Upper lobe of right lung (tissue), 1 donor: ENCODE results near the gene DKC1. TPM values are rescaled to one million over a fixed set of nuclear protein-coding genes. Genes with fewer than 3 reads are reported as not detected.
"Not testable (repeated sequence)": the region's sequence is repeated elsewhere in the genome, so short reads cannot be mapped to it uniquely, and the experiment has no call there.

Experiments
- ATAC-seq: fragments of 200-7000 bp; cut with Tn5 transposase; one replicate; pipeline ENCODE4 v1.9.1; 2020; ENCODE audit warnings: mild to moderate bottlenecking, moderate library complexity
- DNase-seq: peaks from one replicate; pipeline ENCODE4 v3.0.0-alpha.2; 2020
- H3K27ac ChIP-seq: fragments of 200-600 bp; one replicate; pipeline ENCODE4 v1.8.0; 2022
- H3K27me3 ChIP-seq: fragments of 200-600 bp; one replicate; pipeline ENCODE4 v1.8.0; 2022; ENCODE audit warnings: mild to moderate bottlenecking
- H3K36me3 ChIP-seq: fragments of 200-600 bp; one replicate; pipeline ENCODE4 v1.8.0; 2022
- H3K4me1 ChIP-seq: fragments of 200-600 bp; one replicate; pipeline ENCODE4 v1.8.0; 2022
- H3K4me3 ChIP-seq: fragments of 200-600 bp; one replicate; pipeline ENCODE4 v1.8.0; 2022; ENCODE audit warnings: mild to moderate bottlenecking
- H3K9me3 ChIP-seq: fragments of 200-600 bp; one replicate; pipeline ENCODE4 v1.8.0; 2022
- intact Hi-C: fragments of 100-400 bp; cut with DNase I; formaldehyde crosslinking; loops from one replicate; pipeline ENCODE4 v1.11.0; 2022
- total RNA-seq: library from RNA; stranded (reverse); fragmentation: NEBNext Ultra II Directional; extraction: Animal tissue kit (Norgen Biotek cat#: 25700); gene quantifications from one replicate; pipeline ENCODE4 v1.2.1, GENCODE V29; 2021
- TF ChIP-seq, protein P1 (sequence below): fragments of 200-600 bp; IDR thresholded peaks from one replicate; pipeline ENCODE4 v1.8.0; 2022; ENCODE audit warnings: antibody characterized with exemption
- donor health status: DM: no; HTN: yes; CAD: no; lungs with severe emphysema.

Gene DKC1
- total RNA-seq, 1 donor from 2014 or later = 28.7 TPM

DNA sequence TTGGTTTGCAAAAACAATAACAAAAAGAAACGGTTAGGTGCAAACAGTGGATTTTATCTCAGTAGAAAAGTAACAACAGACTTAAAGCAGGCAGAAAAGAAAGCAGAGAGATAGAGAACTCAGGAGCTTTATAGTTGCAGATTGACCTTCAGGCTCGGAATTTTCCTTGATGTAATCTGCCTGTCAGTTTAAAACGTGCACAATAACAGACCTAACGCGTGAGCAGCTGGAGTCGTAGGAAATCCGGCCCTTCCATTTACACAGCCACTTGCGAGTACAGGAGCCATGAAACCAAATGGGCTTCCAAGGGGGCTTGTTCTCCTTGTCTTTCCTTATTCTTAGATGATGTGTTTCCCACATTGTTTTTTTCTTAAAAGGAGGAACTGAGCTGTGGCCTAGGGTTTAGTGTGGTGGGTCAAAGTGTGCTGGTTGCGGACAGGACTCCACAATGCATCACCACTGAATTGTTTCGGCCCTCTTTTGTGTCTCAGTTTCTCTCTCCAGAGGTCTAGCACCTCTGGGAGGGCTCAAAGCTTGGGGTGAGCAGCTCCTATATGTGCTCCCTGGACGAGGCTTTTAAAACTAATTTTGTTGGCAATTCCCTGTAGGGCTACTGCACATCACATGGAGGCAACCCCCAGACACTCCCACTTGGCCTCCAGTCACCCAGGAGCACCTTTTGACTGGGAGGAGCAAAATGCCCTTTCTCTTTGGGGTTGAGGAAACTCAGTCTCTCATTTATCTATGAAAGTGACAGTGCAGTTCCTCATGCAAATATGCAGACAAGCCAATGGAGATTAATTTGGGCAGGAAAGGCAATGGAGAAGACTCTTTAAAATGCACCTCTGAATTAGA, 56.5 kb downstream of the DKC1 start:
- no peak for DNase-seq
- no peaks in the 10 kb centered on the region for H3K9me3 ChIP-seq
- ATAC-seq = no peak
- H3K4me3 ChIP-seq = no peak overlapping the region
- no peaks in the 10 kb centered on the region for H3K36me3 ChIP-seq
- H3K27ac ChIP-seq = no peak overlapping the region
- intact Hi-C loops = no loop called here
- TF ChIP-seq, protein P1, sequence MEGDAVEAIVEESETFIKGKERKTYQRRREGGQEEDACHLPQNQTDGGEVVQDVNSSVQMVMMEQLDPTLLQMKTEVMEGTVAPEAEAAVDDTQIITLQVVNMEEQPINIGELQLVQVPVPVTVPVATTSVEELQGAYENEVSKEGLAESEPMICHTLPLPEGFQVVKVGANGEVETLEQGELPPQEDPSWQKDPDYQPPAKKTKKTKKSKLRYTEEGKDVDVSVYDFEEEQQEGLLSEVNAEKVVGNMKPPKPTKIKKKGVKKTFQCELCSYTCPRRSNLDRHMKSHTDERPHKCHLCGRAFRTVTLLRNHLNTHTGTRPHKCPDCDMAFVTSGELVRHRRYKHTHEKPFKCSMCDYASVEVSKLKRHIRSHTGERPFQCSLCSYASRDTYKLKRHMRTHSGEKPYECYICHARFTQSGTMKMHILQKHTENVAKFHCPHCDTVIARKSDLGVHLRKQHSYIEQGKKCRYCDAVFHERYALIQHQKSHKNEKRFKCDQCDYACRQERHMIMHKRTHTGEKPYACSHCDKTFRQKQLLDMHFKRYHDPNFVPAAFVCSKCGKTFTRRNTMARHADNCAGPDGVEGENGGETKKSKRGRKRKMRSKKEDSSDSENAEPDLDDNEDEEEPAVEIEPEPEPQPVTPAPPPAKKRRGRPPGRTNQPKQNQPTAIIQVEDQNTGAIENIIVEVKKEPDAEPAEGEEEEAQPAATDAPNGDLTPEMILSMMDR = no peak
- no peaks in the 10 kb centered on the region for H3K4me1 ChIP-seq
- H3K27me3 ChIP-seq = no peaks in the 10 kb centered on the region

DNA sequence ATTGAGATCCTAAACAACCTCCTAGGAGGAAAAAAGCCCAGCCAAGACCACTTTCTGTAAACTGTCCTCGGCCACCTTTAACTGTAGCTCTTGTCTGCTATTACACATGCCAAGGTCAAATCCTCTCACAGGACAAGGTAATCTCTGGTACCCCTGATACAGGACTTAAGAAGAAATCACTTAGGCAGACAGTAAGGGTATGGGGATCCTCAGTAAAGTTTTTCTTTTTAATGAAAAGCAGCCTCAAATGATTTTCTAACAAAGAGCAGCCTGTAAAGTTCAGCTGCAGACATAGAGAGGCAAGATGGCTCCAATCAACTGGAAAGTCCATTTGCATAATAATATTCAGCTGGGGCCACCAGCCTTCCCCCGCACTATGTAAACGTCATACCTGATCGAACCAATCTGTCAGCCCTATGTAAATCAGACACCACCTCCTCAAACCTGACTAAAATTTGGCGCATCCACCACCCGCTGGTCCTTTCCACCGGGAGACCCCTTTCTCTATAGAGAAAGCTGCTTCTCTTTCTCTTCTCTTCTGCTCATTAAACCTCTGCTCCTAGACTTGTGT, 57.2 kb downstream of the DKC1 start:
- Histone ChIP-seq H3K27me3 (no peaks in the 10 kb centered on the region), H3K4me1 (no peaks in the 10 kb centered on the region), H3K36me3 (no peaks in the 10 kb centered on the region), H3K4me3 (no peak overlapping the region), H3K9me3 (no peaks in the 10 kb centered on the region), H3K27ac (no peak overlapping the region)
- no peak for DNase-seq
- intact Hi-C loops = no loop called here
- ATAC-seq = no peak
- TF ChIP-seq, protein P1 = no peak

DNA sequence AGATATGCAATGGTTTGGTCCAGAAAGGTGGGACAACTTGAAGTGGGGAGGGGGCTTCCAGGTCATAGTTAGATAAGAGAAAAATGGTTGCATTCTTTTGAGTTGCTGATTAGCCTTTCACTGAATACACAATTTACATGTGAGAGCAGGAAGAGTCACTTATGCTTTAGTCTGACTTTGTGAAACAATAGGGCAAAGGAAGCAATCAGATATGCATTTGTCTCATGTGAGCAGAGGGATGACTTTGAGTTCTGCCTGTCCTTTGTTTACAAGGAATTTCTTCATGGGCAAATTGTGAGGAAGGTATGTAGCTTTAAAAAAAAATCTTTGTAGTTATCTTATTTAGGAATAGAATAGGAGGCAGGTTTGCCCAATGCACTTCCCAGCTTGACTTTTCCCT, 58.9 kb downstream of the DKC1 start:
- Histone ChIP-seq H3K36me3 (no peaks in the 10 kb centered on the region), H3K4me1 (no peaks in the 10 kb centered on the region), H3K27me3 (no peaks in the 10 kb centered on the region), H3K4me3 (no peak overlapping the region), H3K9me3 (no peaks in the 10 kb centered on the region), H3K27ac (no peak overlapping the region)
- intact Hi-C loops = no loop called here
- TF ChIP-seq, protein P1 = no peak
- no peak for DNase-seq
- no peak for ATAC-seq

DNA sequence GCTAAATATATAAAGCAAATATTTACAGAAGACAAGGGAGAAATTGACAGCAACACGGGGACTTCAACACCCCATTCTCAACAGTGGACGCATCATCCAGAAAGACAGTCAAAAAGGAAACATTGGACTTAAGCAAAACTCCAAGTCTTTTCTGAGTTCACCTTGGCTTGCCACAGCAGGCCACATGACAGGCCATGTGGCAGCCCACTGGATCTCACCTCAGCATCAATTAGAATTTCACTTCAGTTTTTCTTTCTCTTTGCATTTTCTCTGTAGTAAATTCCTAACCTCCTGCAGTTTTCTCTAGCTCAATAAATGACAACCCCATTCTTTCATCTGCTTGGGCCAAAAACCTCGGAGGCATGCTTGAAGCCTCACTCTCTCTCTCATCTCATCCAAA, 59.4 kb downstream of the DKC1 start:
- Histone ChIP-seq H3K4me1 (no peaks in the 10 kb centered on the region), H3K27ac (no peak overlapping the region), H3K9me3 (no peaks in the 10 kb centered on the region), H3K27me3 (no peaks in the 10 kb centered on the region), H3K4me3 (no peak overlapping the region), H3K36me3 (no peaks in the 10 kb centered on the region)
- DNase-seq (no peak), ATAC-seq (no peak)
- TF ChIP-seq, protein P1 = no peak
- intact Hi-C loops = no loop called here

DNA sequence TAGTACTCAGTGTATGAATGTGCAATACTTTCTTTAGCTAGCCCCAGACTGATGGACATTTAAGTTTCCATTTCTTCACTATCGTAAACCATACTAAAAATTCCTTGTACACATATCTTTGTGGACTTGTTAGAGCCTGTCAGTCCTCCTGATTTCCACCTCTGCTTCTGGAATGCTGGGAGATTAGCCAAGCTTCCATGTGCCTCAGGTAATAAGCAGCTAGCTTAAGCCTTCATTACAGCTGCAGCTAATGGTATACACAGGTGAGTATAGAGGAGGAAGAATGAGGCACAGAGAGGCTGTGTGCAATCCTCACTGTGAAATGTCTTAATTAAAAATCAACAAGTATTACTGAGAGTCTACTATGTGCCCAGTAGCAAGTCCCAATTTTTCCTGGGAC, 62.0 kb downstream of the DKC1 start:
- intact Hi-C loops = no loop called here
- Histone ChIP-seq H3K4me3 (no peak overlapping the region), H3K27me3 (no peaks in the 10 kb centered on the region), H3K9me3 (no peaks in the 10 kb centered on the region), H3K36me3 (no peaks in the 10 kb centered on the region), H3K27ac (no peak overlapping the region), H3K4me1 (no peaks in the 10 kb centered on the region)
- no peak for ATAC-seq
- no peak for DNase-seq
- TF ChIP-seq, protein P1 = no peak

DNA sequence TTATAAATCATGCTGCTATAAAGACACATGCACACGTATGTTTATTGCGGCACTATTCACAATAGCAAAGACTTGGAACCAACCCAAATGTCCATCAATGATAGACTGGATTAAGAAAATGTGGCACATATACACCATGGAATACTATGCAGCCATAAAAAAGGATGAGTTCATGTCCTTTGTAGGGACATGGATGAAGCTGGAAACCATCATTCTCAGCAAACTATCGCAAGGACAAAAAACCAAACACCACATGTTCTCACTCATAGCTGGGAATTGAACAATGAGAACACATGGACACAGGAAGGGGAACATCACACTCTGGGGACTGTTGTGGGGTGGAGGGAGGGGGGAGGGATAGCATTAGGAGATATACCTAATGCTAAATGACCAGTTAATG, 62.9 kb downstream of the DKC1 start:
- intact Hi-C loops = not testable (repeated sequence)

More for the DNA sequence above, 62.9 kb downstream of the DKC1 start:
- not testable (repeated sequence) for ATAC-seq, H3K4me3 ChIP-seq, DNase-seq, H3K9me3 ChIP-seq, H3K36me3 ChIP-seq, H3K27me3 ChIP-seq, H3K4me1 ChIP-seq, H3K27ac ChIP-seq
